CD4-positive, alpha-beta T cell (primary cell): ENCODE results near the gene ASCC2. TPM values are rescaled to one million over a fixed set of nuclear protein-coding genes. Genes with fewer than 3 reads are reported as not detected.

Source experiments
- ATAC-seq: fragments of 200-7000 bp; cut with Tn5 transposase; one replicate; pipeline ENCODE4 v1.10.0; 2022; ENCODE audit warnings: mild to moderate bottlenecking; ENCODE audit not compliant: poor library complexity
- CTCF ChIA-PET: fragments of 350-600 bp; sonication (Branson Sonifier 250); formaldehyde crosslinking; loops from one replicate; lab custom pipeline; 2021; ENCODE audit warnings: antibody characterized with exemption, inconsistent platforms; lab: Charles Lee
- POLR2A ChIA-PET: fragments of 350-600 bp; sonication (Branson Sonifier 250); formaldehyde crosslinking; loops from one replicate; lab custom pipeline; 2021; ENCODE audit warnings: antibody characterized with exemption, inconsistent platforms; lab: Charles Lee
- DNase-seq, 14 experiments: peaks; one replicate each; pipeline ENCODE4 v3.0.0-alpha.2; 2013 to 2020; ENCODE audit warnings: mixed read lengths in 2 of 14
- H3K27ac ChIP-seq, 2 donors: one replicate each; pipeline versions ENCODE4 v1.5.1 to v1.7.0; 2013; ENCODE audit warnings: low read length in 2 of 2, low read depth in 1 of 2, mild to moderate bottlenecking in 1 of 2
- H3K27me3 ChIP-seq, 2 experiments: 1 replicate in 1 of 2; 2 replicates in 1 of 2; pipeline versions ENCODE4 v1.6.1 to v1.7.0; 2013; ENCODE audit warnings: low read length in 2 of 2, control low read depth in 1 of 2, mild to moderate bottlenecking in 1 of 2, moderate library complexity in 1 of 2; ENCODE audit not compliant: insufficient read depth in 2 of 2, control insufficient read depth in 1 of 2
- H3K36me3 ChIP-seq: one replicate; pipeline ENCODE4 v1.6.1; 2013; ENCODE audit warnings: low read length, control low read depth; ENCODE audit not compliant: insufficient read depth
- H3K4me1 ChIP-seq: one replicate; pipeline ENCODE4 v1.6.1; 2013; ENCODE audit warnings: low read length, control low read depth; ENCODE audit not compliant: insufficient read depth
- H3K4me3 ChIP-seq: one replicate; pipeline ENCODE4 v1.5.1; 2013; ENCODE audit warnings: mild to moderate bottlenecking, low read length, moderate library complexity
- H3K9me3 ChIP-seq, 2 experiments: 1 replicate in 1 of 2; 2 replicates in 1 of 2; pipeline versions ENCODE4 v1.6.1 to v1.7.0; 2013; ENCODE audit warnings: low read length in 2 of 2, mild to moderate bottlenecking in 2 of 2, control low read depth in 1 of 2, moderate library complexity in 1 of 2; ENCODE audit not compliant: control insufficient read depth in 1 of 2, insufficient read depth in 1 of 2
- H3K27ac Mint-ChIP-seq: one replicate; pipeline ENCODE4 v1.8.0; 2020; ENCODE audit warnings: mixed read lengths
- H3K27me3 Mint-ChIP-seq: one replicate; pipeline ENCODE4 v1.8.0; 2021; ENCODE audit warnings: mixed read lengths
- H3K36me3 Mint-ChIP-seq: one replicate; pipeline ENCODE4 v1.8.0; 2021; ENCODE audit warnings: low read depth, mixed read lengths
- H3K4me1 Mint-ChIP-seq: one replicate; pipeline ENCODE4 v1.8.0; 2021; ENCODE audit warnings: low read depth, mixed read lengths
- H3K4me3 Mint-ChIP-seq: one replicate; pipeline ENCODE4 v1.8.0; 2020; ENCODE audit warnings: mild to moderate bottlenecking, mixed read lengths
- H3K9me3 Mint-ChIP-seq: one replicate; pipeline ENCODE4 v1.8.0; 2020; ENCODE audit warnings: mixed read lengths
- CTCF ChIP-seq: fragments of 200-600 bp; IDR thresholded peaks from one replicate; pipeline ENCODE4 v1.8.0; 2022; ENCODE audit warnings: antibody characterized with exemption, mild to moderate bottlenecking
- intact Hi-C, 2 experiments: fragments of 100-400 bp; cut with DNase I in 1 of 2; cut with micrococcal nuclease in 1 of 2; formaldehyde crosslinking; loops; one replicate each; pipeline versions ENCODE4 v1.15.1 to v1.9.0; 2023 to 2025; cut with DNase I, micrococcal nuclease
- total RNA-seq, 174 experiments: library from RNA in 2 of 174; stranded (reverse) in 2 of 174; gene quantifications; one replicate each; pipeline ENCODE4 v1.2.3 and lab custom pipeline; 2021 to 2026

ASCC2 gene
- total RNA-seq, 2 experiments from 2014 or later: 67.1 to 68.3 TPM

GRCh38 chr22:29786031-29786430 lies 52.0 kb downstream of the ASCC2 start:
- ATAC-seq: no peak
- DNase-seq: no peak
- Mint-ChIP-seq H3K36me3 (peaks cover 34% of the 10 kb centered on the region), H3K9me3 (no peaks in the 10 kb centered on the region), H3K4me3 (no peak overlapping the region), H3K27ac (no peak overlapping the region), H3K4me1 (no peaks in the 10 kb centered on the region), H3K27me3 (no peaks in the 10 kb centered on the region)
- intact Hi-C loops: no loop called here
- no peak overlapping the region for H3K27ac ChIP-seq
- TF ChIP-seq CTCF: no peak
- CTCF ChIA-PET: no interaction called here
- no peak overlapping the region for H3K4me3 ChIP-seq
- H3K36me3 ChIP-seq: peaks cover 29% of the 10 kb centered on the region
- H3K27me3 ChIP-seq: no peaks in the 10 kb centered on the region
- H3K9me3 ChIP-seq: no peaks in the 10 kb centered on the region
- POLR2A ChIA-PET: no interaction called here
- H3K4me1 ChIP-seq: no peaks in the 10 kb centered on the region

- Histone ChIP-seq H3K4me1 (no peaks in the 10 kb centered on the region), H3K27ac (no peak overlapping the region), H3K9me3 (no peaks in the 10 kb centered on the region), H3K4me3 (no peak overlapping the region), H3K27me3 (no peaks in the 10 kb centered on the region), H3K36me3 (peaks cover 16% of the 10 kb centered on the region)
- POLR2A ChIA-PET: no interaction called here
- intact Hi-C loops: no loop called here
- H3K4me3 Mint-ChIP-seq: no peak overlapping the region
- H3K4me1 Mint-ChIP-seq: no peaks in the 10 kb centered on the region
- no peak overlapping the region for H3K27ac Mint-ChIP-seq
- ATAC-seq (no peak), DNase-seq (no peak)
- no peak for TF ChIP-seq CTCF
- peaks cover 21% of the 10 kb centered on the region for H3K36me3 Mint-ChIP-seq
- H3K9me3 Mint-ChIP-seq: no peaks in the 10 kb centered on the region
- H3K27me3 Mint-ChIP-seq: no peaks in the 10 kb centered on the region
- CTCF ChIA-PET: interaction anchor here (0.6 kb wide), 1 partner anchor 169 kb away, joined by 3 read pairs; no protein-coding TSS in a partner anchor
These were observed 53.4 kb downstream of the ASCC2 start for GRCh38 chr22:29784451-29785361.

GRCh38 chr22:29782061-29782845 lies 55.8 kb downstream of the ASCC2 start:
- DNase-seq (no peak), ATAC-seq (no peak)
- Histone ChIP-seq H3K9me3 (no peaks in the 10 kb centered on the region), H3K27me3 (no peaks in the 10 kb centered on the region), H3K4me3 (no peak overlapping the region), H3K4me1 (no peaks in the 10 kb centered on the region), H3K36me3 (no peaks in the 10 kb centered on the region), H3K27ac (no peak overlapping the region)
- Mint-ChIP-seq H3K27ac (no peak overlapping the region), H3K4me1 (no peaks in the 10 kb centered on the region), H3K9me3 (no peaks in the 10 kb centered on the region), H3K36me3 (no peaks in the 10 kb centered on the region), H3K4me3 (no peak overlapping the region), H3K27me3 (no peaks in the 10 kb centered on the region)
- ChIA-PET CTCF (no interaction called here), POLR2A (no interaction called here)
- intact Hi-C loops: no loop called here
- no peak for TF ChIP-seq CTCF
